HUES48 (cell line): Measurements from ENCODE around the gene SRD5A3.

ENCODE experiments used
- H3K27ac ChIP-seq: one replicate; pipeline ENCODE4 v1.7.0; 2013; ENCODE audit warnings: low read depth, low read length, inconsistent platforms
- H3K27me3 ChIP-seq: 2 replicates; pipeline ENCODE4 v1.6.1; 2013; ENCODE audit warnings: mild to moderate bottlenecking, low read length; ENCODE audit not compliant: control insufficient read depth, insufficient read depth
- H3K36me3 ChIP-seq: 2 replicates; pipeline ENCODE4 v1.6.1; 2013; ENCODE audit warnings: low read length; ENCODE audit not compliant: control insufficient read depth, insufficient read depth
- H3K4me1 ChIP-seq: 2 replicates; pipeline ENCODE4 v1.6.1; 2013; ENCODE audit warnings: mild to moderate bottlenecking, low read length; ENCODE audit not compliant: control insufficient read depth, insufficient read depth
- H3K4me3 ChIP-seq: 2 replicates; pipeline ENCODE4 v1.5.1; 2013; ENCODE audit warnings: mild to moderate bottlenecking, low read depth, low read length
- H3K9ac ChIP-seq: 2 replicates; pipeline ENCODE4 v1.6.1; 2013; ENCODE audit warnings: mild to moderate bottlenecking, low read depth, low read length, moderate library complexity
- H3K9me3 ChIP-seq: 2 replicates; pipeline ENCODE4 v1.6.1; 2013; ENCODE audit warnings: low read length; ENCODE audit not compliant: control insufficient read depth, insufficient read depth

The SRD5A3 gene

GRCh38 chr4:55376698-55377097 is 30.7 kb downstream of the SRD5A3 start:
- no peaks in the 10 kb centered on the region for H3K27me3 ChIP-seq
- H3K9me3 ChIP-seq = no peaks in the 10 kb centered on the region
- no peaks in the 10 kb centered on the region for H3K4me1 ChIP-seq
- no peak overlapping the region for H3K9ac ChIP-seq
- H3K4me3 ChIP-seq = no peak overlapping the region
- no peak overlapping the region for H3K27ac ChIP-seq
- H3K36me3 ChIP-seq = no peaks in the 10 kb centered on the region

GRCh38 chr4:55378617-55379467 is 32.8 kb downstream of the SRD5A3 start:
- no peaks in the 10 kb centered on the region for H3K4me1 ChIP-seq
- H3K9me3 ChIP-seq = no peaks in the 10 kb centered on the region
- H3K4me3 ChIP-seq = no peak overlapping the region
- no peak overlapping the region for H3K27ac ChIP-seq
- H3K9ac ChIP-seq = no peak overlapping the region
- H3K27me3 ChIP-seq = no peaks in the 10 kb centered on the region
- H3K36me3 ChIP-seq = no peaks in the 10 kb centered on the region

- Histone ChIP-seq H3K27ac (no peak overlapping the region), H3K36me3 (no peaks in the 10 kb centered on the region)
Measured at GRCh38 chr4:55380576-55380975, 34.5 kb downstream of the SRD5A3 start.

GRCh38 chr4:55381502-55381901 is 35.5 kb downstream of the SRD5A3 start:
- no peaks in the 10 kb centered on the region for H3K9me3 ChIP-seq

More at GRCh38 chr4:55380576-55380975, 34.5 kb downstream of the SRD5A3 start:
- H3K9me3 ChIP-seq = no peaks in the 10 kb centered on the region
- no peak overlapping the region for H3K9ac ChIP-seq
- no peaks in the 10 kb centered on the region for H3K27me3 ChIP-seq
- no peak overlapping the region for H3K4me3 ChIP-seq
- no peaks in the 10 kb centered on the region for H3K4me1 ChIP-seq

GRCh38 chr4:55382488-55383003 is 36.5 kb downstream of the SRD5A3 start:
- peaks cover 3% of the 10 kb centered on the region for H3K4me1 ChIP-seq
- H3K9ac ChIP-seq = no peak overlapping the region
- H3K36me3 ChIP-seq = no peaks in the 10 kb centered on the region
- H3K9me3 ChIP-seq = no peaks in the 10 kb centered on the region
- H3K27me3 ChIP-seq = no peaks in the 10 kb centered on the region
- H3K27ac ChIP-seq = no peak overlapping the region
- H3K4me3 ChIP-seq = no peak overlapping the region

More at GRCh38 chr4:55381502-55381901, 35.5 kb downstream of the SRD5A3 start:
- Histone ChIP-seq H3K9ac (no peak overlapping the region), H3K27ac (no peak overlapping the region), H3K4me3 (no peak overlapping the region), H3K27me3 (no peaks in the 10 kb centered on the region), H3K36me3 (no peaks in the 10 kb centered on the region), H3K4me1 (peaks cover 3% of the 10 kb centered on the region)

- H3K9ac ChIP-seq = no peak overlapping the region
- no peak overlapping the region for H3K4me3 ChIP-seq
- H3K27me3 ChIP-seq = no peaks in the 10 kb centered on the region
- peaks cover 3% of the 10 kb centered on the region for H3K4me1 ChIP-seq
- H3K27ac ChIP-seq = no peak overlapping the region
- H3K9me3 ChIP-seq = no peaks in the 10 kb centered on the region
- H3K36me3 ChIP-seq = no peaks in the 10 kb centered on the region
Measured at GRCh38 chr4:55385201-55385649, 39.2 kb downstream of the SRD5A3 start.

GRCh38 chr4:55386073-55386472 is 40.0 kb downstream of the SRD5A3 start:
- Histone ChIP-seq H3K9me3 (no peaks in the 10 kb centered on the region), H3K36me3 (no peaks in the 10 kb centered on the region), H3K4me1 (peaks cover 3% of the 10 kb centered on the region), H3K4me3 (no peak overlapping the region), H3K27me3 (no peaks in the 10 kb centered on the region), H3K9ac (no peak overlapping the region), H3K27ac (no peak overlapping the region)

GRCh38 chr4:55386840-55387239 is 40.8 kb downstream of the SRD5A3 start:
- Histone ChIP-seq H3K27ac (no peak overlapping the region), H3K27me3 (no peaks in the 10 kb centered on the region), H3K36me3 (no peaks in the 10 kb centered on the region), H3K4me1 (peaks cover 3% of the 10 kb centered on the region), H3K9ac (no peak overlapping the region), H3K4me3 (no peak overlapping the region), H3K9me3 (no peaks in the 10 kb centered on the region)

GRCh38 chr4:55393461-55394320 is 47.6 kb downstream of the SRD5A3 start:
- H3K27ac ChIP-seq = no peak overlapping the region
- H3K9ac ChIP-seq = no peak overlapping the region

GRCh38 chr4:55395218-55395528 is 49.1 kb downstream of the SRD5A3 start:
- Histone ChIP-seq H3K9me3 (no peaks in the 10 kb centered on the region), H3K4me3 (peak overlapping the region; percentile 98), H3K9ac (peak overlapping the region; percentile 94), H3K36me3 (peaks cover 19% of the 10 kb centered on the region), H3K27me3 (no peaks in the 10 kb centered on the region), H3K4me1 (peaks cover 17% of the 10 kb centered on the region), H3K27ac (peak overlapping the region; percentile 70)

More at GRCh38 chr4:55393461-55394320, 47.6 kb downstream of the SRD5A3 start:
- peaks cover 8% of the 10 kb centered on the region for H3K36me3 ChIP-seq
- no peaks in the 10 kb centered on the region for H3K9me3 ChIP-seq
- H3K4me3 ChIP-seq = no peak overlapping the region
- peaks cover 13% of the 10 kb centered on the region for H3K4me1 ChIP-seq
- no peaks in the 10 kb centered on the region for H3K27me3 ChIP-seq
